ENCODE measurements around the gene MAGED4. TPM values are rescaled to one million over a fixed set of nuclear protein-coding genes. Genes with fewer than 3 reads are reported as not detected.
"Not testable (repeated sequence)": the region's sequence is repeated elsewhere in the genome, so short reads cannot be mapped to it uniquely, and the experiment has no call there.

The MAGED4 gene
- total RNA-seq (ENCODE audit: unreplicated experiment) = 192 TPM
- long read RNA-seq, transcript MAGED4-204 (13 exons, 2,578 nt) = major isoform, 49 of 95 reads
- long read RNA-seq, partial matches to known transcripts = 8 of 95 reads
- long read RNA-seq, other reads (novel, unspliced or antisense) = 34 of 95 reads

- not testable (repeated sequence) for H3K36me3 Mint-ChIP-seq (ENCODE audit: unreplicated experiment); H3K4me3 Mint-ChIP-seq (ENCODE audit: unreplicated experiment); H3K27ac Mint-ChIP-seq (ENCODE audit: unreplicated experiment); H3K27me3 Mint-ChIP-seq (ENCODE audit: unreplicated experiment); DNase-seq; H3K9me3 Mint-ChIP-seq (ENCODE audit: unreplicated experiment); H3K4me1 Mint-ChIP-seq (ENCODE audit: low read depth, unreplicated experiment)
These were observed at the start of gene MAGED4 for GRCh38 chrX:52184440-52185077. Gene MAGED4, plus strand, starts transcription at chrX:52184888. Its CDS starts 1,035 bp downstream, at chrX:52185923.

- no peaks in the 10 kb centered on the region for H3K36me3 Mint-ChIP-seq (ENCODE audit: unreplicated experiment)
- TF ChIP-seq CTCF (IDR thresholded peaks at IDR 0.05; ENCODE audit: partially characterized antibody, unreplicated experiment) = no peak
- H3K4me1 Mint-ChIP-seq (ENCODE audit: low read depth, unreplicated experiment) = no peaks in the 10 kb centered on the region
- H3K27me3 Mint-ChIP-seq (ENCODE audit: unreplicated experiment) = no peaks in the 10 kb centered on the region
- H3K4me3 Mint-ChIP-seq (ENCODE audit: unreplicated experiment) = no peak overlapping the region
- no peak overlapping the region for H3K27ac Mint-ChIP-seq (ENCODE audit: unreplicated experiment)
- no peak for DNase-seq
- H3K9me3 Mint-ChIP-seq (ENCODE audit: unreplicated experiment) = no peaks in the 10 kb centered on the region
These were observed 45.7 kb upstream of the MAGED4 start for GRCh38 chrX:52138830-52139544.

GRCh38 chrX:52139545-52139895 is 45.2 kb upstream of the MAGED4 start:
- Mint-ChIP-seq H3K27me3 (ENCODE audit: unreplicated experiment) (no peaks in the 10 kb centered on the region), H3K9me3 (ENCODE audit: unreplicated experiment) (no peaks in the 10 kb centered on the region), H3K4me1 (ENCODE audit: low read depth, unreplicated experiment) (no peaks in the 10 kb centered on the region), H3K27ac (ENCODE audit: unreplicated experiment) (no peak overlapping the region), H3K36me3 (ENCODE audit: unreplicated experiment) (no peaks in the 10 kb centered on the region), H3K4me3 (ENCODE audit: unreplicated experiment) (no peak overlapping the region)
- no peak for DNase-seq
- TF ChIP-seq CTCF (IDR thresholded peaks at IDR 0.05; ENCODE audit: partially characterized antibody, unreplicated experiment) = no peak

GRCh38 chrX:52140020-52140419 is 44.7 kb upstream of the MAGED4 start:
- Mint-ChIP-seq H3K4me3 (ENCODE audit: unreplicated experiment) (no peak overlapping the region), H3K9me3 (ENCODE audit: unreplicated experiment) (no peaks in the 10 kb centered on the region), H3K27me3 (ENCODE audit: unreplicated experiment) (no peaks in the 10 kb centered on the region), H3K27ac (ENCODE audit: unreplicated experiment) (no peak overlapping the region), H3K36me3 (ENCODE audit: unreplicated experiment) (no peaks in the 10 kb centered on the region), H3K4me1 (ENCODE audit: low read depth, unreplicated experiment) (no peaks in the 10 kb centered on the region)
- no peak for DNase-seq
- no peak for TF ChIP-seq CTCF (IDR thresholded peaks at IDR 0.05; ENCODE audit: partially characterized antibody, unreplicated experiment)

- not testable (repeated sequence) for H3K27ac Mint-ChIP-seq (ENCODE audit: unreplicated experiment); H3K4me3 Mint-ChIP-seq (ENCODE audit: unreplicated experiment); H3K27me3 Mint-ChIP-seq (ENCODE audit: unreplicated experiment); H3K9me3 Mint-ChIP-seq (ENCODE audit: unreplicated experiment); H3K4me1 Mint-ChIP-seq (ENCODE audit: low read depth, unreplicated experiment); H3K36me3 Mint-ChIP-seq (ENCODE audit: unreplicated experiment); DNase-seq
These were observed 34.0 kb upstream of the MAGED4 start for GRCh38 chrX:52150667-52151066.

GRCh38 chrX:52160140-52160539 is 24.5 kb upstream of the MAGED4 start:
- H3K36me3 Mint-ChIP-seq (ENCODE audit: unreplicated experiment); H3K9me3 Mint-ChIP-seq (ENCODE audit: unreplicated experiment); H3K27ac Mint-ChIP-seq (ENCODE audit: unreplicated experiment); H3K4me3 Mint-ChIP-seq (ENCODE audit: unreplicated experiment); H3K4me1 Mint-ChIP-seq (ENCODE audit: low read depth, unreplicated experiment); DNase-seq; H3K27me3 Mint-ChIP-seq (ENCODE audit: unreplicated experiment): not testable (repeated sequence)

Data from glutamatergic neuron (in vitro differentiated cells).